GM19035 (cell line): ENCODE data around the gene OR52E5.
A peak's percentile ranks its signal among the peaks of the same experiment; 100 is the strongest.

Experiments used
- ATAC-seq: cut with Tn5 transposase; IDR thresholded peaks from one replicate; pipeline ENCODE4 v1.9.1; 2021; ENCODE audit not compliant: unreplicated experiment

OR52E5 gene

GRCh38 chr11:5892908-5893307 is at the start of gene OR52E5:
Gene OR52E5 (plus strand): TSS chr11:5893208. CDS start chr11:5900777, 7,569 bp downstream.
- ATAC-seq: no peak

- ATAC-seq: no peak
Observed at GRCh38 chr11:5846701-5847100, 46.3 kb upstream of the OR52E5 start.

- no peak for ATAC-seq
Observed at GRCh38 chr11:5847711-5848110, 45.3 kb upstream of the OR52E5 start.

- no peak for ATAC-seq
Observed at GRCh38 chr11:5851002-5851401, 42.0 kb upstream of the OR52E5 start.

- ATAC-seq: no peak
Observed at GRCh38 chr11:5857590-5857989, 35.4 kb upstream of the OR52E5 start, which contains the start of gene OR52E8. Gene OR52E8 (minus strand): TSS chr11:5857690. CDS start chr11:5857690, 0 bp downstream.

GRCh38 chr11:5865826-5866225 is 27.2 kb upstream of the OR52E5 start:
- no peak for ATAC-seq

- no peak for ATAC-seq
Observed at GRCh38 chr11:5878564-5878963, 14.4 kb upstream of the OR52E5 start.

- no peak for ATAC-seq
Observed at GRCh38 chr11:5880329-5880728, 12.7 kb upstream of the OR52E5 start, which contains the start of gene OR52E4. Gene OR52E4 (plus strand): TSS chr11:5880629. CDS start chr11:5884293, 3,664 bp downstream.

GRCh38 chr11:5881756-5882155 is 11.3 kb upstream of the OR52E5 start:
- no peak for ATAC-seq

GRCh38 chr11:5887172-5887571 is 5.8 kb upstream of the OR52E5 start:
- ATAC-seq: no peak

- no peak for ATAC-seq
Observed at GRCh38 chr11:5887661-5888060, 5.3 kb upstream of the OR52E5 start.

- ATAC-seq: no peak
Observed at GRCh38 chr11:5891216-5891800, 1.7 kb upstream of the OR52E5 start.

GRCh38 chr11:5899534-5899933 is 6.5 kb downstream of the OR52E5 start:
- ATAC-seq: no peak

GRCh38 chr11:5910540-5910939 is 17.5 kb downstream of the OR52E5 start:
- no peak for ATAC-seq

GRCh38 chr11:5922749-5923426 is 29.9 kb downstream of the OR52E5 start:
- peak; percentile 85 for ATAC-seq

- peak; percentile 49 for ATAC-seq
Observed at GRCh38 chr11:5923427-5923776, 30.4 kb downstream of the OR52E5 start.

- ATAC-seq: no peak
Observed at GRCh38 chr11:5923794-5924193, 30.8 kb downstream of the OR52E5 start.

GRCh38 chr11:5928271-5928670 is 35.3 kb downstream of the OR52E5 start:
- ATAC-seq: no peak

GRCh38 chr11:5928811-5929210 is 35.8 kb downstream of the OR52E5 start:
- no peak for ATAC-seq

GRCh38 chr11:5929571-5930368 is 36.8 kb downstream of the OR52E5 start:
- ATAC-seq: no peak

GRCh38 chr11:5930614-5931013 is 37.6 kb downstream of the OR52E5 start:
- no peak for ATAC-seq

GRCh38 chr11:5931061-5931460 is 38.1 kb downstream of the OR52E5 start:
- no peak for ATAC-seq
